AG10803 (cell line): ENCODE results near the gene CATSPERB.
"Not testable (repeated sequence)": the region's sequence is repeated elsewhere in the genome, so short reads cannot be mapped to it uniquely, and the experiment has no call there.

Source experiments
- DNase-seq: peaks from one replicate; pipeline ENCODE4 v3.0.0; 2010; ENCODE audit warnings: low read depth
- H3K4me3 ChIP-seq: 2 replicates; pipeline ENCODE4 v1.5.1; 2011; ENCODE audit warnings: mild to moderate bottlenecking, low read length, control low read depth
- CTCF ChIP-seq: conservative IDR thresholded peaks from 2 replicates; pipeline ENCODE4 v1.5.1; 2011; ENCODE audit warnings: mild to moderate bottlenecking, low read length, control low read depth, inconsistent platforms

Gene CATSPERB

GRCh38 chr14:91573528-91573893, 158.4 kb downstream of the CATSPERB start:
- DNase-seq: no peak
- no peak overlapping the region; the same call in 1 of the 2 replicates for H3K4me3 ChIP-seq
- TF ChIP-seq CTCF: no peak

DNA sequence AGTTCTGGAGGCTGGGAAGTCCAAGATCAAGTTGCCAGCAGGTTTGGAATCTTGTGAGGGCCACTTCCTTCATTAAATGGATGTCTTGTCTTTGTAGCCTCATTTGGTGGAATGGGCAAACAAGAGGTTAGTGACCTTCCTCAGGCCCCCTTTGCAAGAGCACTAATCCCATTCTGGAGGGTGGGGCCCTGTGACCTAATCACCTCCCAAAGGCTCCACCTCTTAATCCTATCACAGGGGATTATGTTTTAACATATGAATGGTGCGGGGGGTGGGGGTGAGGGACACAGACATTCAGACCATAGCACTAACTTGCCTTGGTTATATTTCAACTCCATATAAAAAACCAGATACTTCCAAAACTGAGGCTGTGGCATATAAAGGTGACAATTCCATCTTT, 161.9 kb downstream of the CATSPERB start:
- TF ChIP-seq CTCF: no peak
- H3K4me3 ChIP-seq: no peak overlapping the region
- no peak for DNase-seq

DNA sequence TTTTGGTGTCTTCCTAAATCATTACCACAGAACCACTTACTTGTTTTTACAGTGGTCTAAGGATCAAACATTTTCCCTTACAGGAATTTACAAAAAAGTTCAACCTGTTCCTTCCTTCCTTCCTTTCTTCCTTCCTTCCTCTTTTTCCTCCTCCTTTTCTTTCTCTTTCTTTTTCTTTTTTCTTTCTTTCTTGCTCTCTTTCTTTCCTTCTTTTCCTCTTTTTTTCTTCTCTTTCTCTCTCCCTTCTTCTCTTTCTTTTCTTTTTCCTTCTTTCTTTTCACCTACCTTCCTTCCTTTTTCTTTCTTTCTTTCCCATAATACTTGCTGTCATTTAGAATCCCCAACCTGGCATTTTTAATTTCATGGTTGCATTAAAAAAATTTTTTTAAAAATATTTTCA, 162.6 kb downstream of the CATSPERB start:
- no peak for DNase-seq
- no peak for TF ChIP-seq CTCF

GRCh38 chr14:91568626-91569025, 163.3 kb downstream of the CATSPERB start:
- no peak for TF ChIP-seq CTCF
- no peak overlapping the region for H3K4me3 ChIP-seq
- no peak for DNase-seq

More for the DNA sequence above, 162.6 kb downstream of the CATSPERB start:
- H3K4me3 ChIP-seq: no peak overlapping the region

DNA sequence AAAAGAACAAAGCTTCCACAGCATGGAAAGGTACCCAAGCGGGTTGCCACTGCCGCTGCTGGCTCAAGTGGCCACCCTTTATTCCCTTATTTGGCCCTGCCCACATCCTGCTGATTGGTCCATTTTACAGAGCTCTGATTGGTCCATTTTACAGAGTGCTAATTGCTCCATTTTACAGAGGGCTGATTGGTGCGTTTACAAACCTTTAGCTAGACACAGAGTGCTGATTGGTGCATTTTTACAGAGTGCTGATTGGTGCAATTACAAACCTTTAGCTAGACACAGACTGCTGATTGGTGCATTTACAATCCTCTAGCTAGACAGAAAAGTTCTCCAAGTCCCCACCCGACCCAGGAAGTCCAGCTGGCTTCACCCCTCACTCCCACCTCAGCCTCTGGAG, 164.1 kb downstream of the CATSPERB start:
- DNase-seq, H3K4me3 ChIP-seq: not testable (repeated sequence)

GRCh38 chr14:91555531-91555930, 176.4 kb downstream of the CATSPERB start:
- H3K4me3 ChIP-seq: no peak overlapping the region
- TF ChIP-seq CTCF: no peak
- DNase-seq: no peak

DNA sequence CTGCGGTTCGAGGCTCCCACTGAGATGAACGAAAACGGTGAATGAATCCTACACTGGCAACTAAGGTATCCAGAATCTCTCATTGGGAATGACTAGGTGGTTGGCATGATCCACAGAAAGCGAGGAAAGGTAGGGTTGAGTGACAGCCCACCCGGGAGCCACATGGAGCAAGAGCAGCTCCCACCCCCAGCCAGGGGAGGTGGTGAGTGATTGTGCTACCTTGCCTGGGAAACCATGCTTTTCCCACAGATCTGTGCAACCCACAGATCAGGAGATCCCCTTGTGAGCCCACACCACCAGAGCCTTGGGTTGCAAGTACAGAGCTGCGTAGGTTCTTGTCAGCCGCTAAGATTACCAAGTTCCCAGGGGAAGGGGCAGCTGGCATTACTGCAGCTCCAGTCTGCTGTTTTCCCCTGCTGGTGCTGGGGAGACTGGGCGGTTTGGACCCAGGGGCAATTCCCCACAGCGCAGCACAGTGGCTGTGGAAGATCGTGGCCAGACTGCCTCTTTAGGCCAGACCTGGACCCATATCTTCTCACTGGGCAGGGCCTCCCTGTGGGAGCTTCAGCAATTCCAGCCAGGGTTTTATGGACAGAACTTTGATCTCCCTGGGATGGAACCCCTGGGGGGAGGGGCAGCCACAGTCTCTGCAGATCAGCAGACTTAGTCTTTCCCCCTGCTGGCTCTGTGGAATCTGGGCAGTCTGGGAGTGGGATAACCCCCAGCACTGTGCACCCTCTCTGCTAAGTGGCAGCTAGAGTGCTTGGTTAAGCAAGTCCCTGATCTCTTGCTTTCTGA, 177.2 kb downstream of the CATSPERB start:
- no peak overlapping the region for H3K4me3 ChIP-seq
- no peak for DNase-seq
- no peak for TF ChIP-seq CTCF
